Astrocyte of the cerebellum (primary cell): ENCODE measurements around the gene KIF14.

ENCODE experiments used
- DNase-seq: peaks from one replicate; pipeline ENCODE4 v3.0.0-alpha.2; 2011; ENCODE audit warnings: low read depth
- H3K4me3 ChIP-seq: 2 replicates; pipeline ENCODE4 v1.5.1; 2011; ENCODE audit warnings: mild to moderate bottlenecking, low read depth, low read length, moderate library complexity
- CTCF ChIP-seq: IDR thresholded peaks from 2 replicates; pipeline ENCODE4 v1.5.1; 2012; ENCODE audit warnings: low read length, low read depth, moderate library complexity, mild to moderate bottlenecking; ENCODE audit errors: missing control alignments
- in situ Hi-C: cut with HindIII; loops from 2 replicates; pipeline ENCODE4 v1.10.0; 2017; ENCODE audit warnings: low sequenced_read_pairs

Gene KIF14

GRCh38 chr1:200660719-200661118, 40.2 kb upstream of the KIF14 start:
- H3K4me3 ChIP-seq: no peak overlapping the region
- no peak for DNase-seq
- in situ Hi-C loops: loop anchor here (10.0 kb wide), 1 partner anchor 46 kb away; no protein-coding TSS in a partner anchor
- no peak for TF ChIP-seq CTCF

GRCh38 chr1:200659269-200659668, 38.7 kb upstream of the KIF14 start:
- DNase-seq: no peak
- TF ChIP-seq CTCF: no peak
- H3K4me3 ChIP-seq: no peak overlapping the region
- in situ Hi-C loops: no loop called here

GRCh38 chr1:200658037-200658818, 37.7 kb upstream of the KIF14 start:
- no peak for TF ChIP-seq CTCF
- no peak for DNase-seq
- H3K4me3 ChIP-seq: no peak overlapping the region
- in situ Hi-C loops: no loop called here

- DNase-seq: no peak
- no peak overlapping the region for H3K4me3 ChIP-seq
- in situ Hi-C loops: no loop called here
- TF ChIP-seq CTCF: no peak
Observed at GRCh38 chr1:200654660-200655059, 34.1 kb upstream of the KIF14 start.

- H3K4me3 ChIP-seq: no peak overlapping the region
- in situ Hi-C loops: no loop called here
- no peak for DNase-seq
- TF ChIP-seq CTCF: no peak
Observed at GRCh38 chr1:200653022-200653462, 32.5 kb upstream of the KIF14 start.

DNA sequence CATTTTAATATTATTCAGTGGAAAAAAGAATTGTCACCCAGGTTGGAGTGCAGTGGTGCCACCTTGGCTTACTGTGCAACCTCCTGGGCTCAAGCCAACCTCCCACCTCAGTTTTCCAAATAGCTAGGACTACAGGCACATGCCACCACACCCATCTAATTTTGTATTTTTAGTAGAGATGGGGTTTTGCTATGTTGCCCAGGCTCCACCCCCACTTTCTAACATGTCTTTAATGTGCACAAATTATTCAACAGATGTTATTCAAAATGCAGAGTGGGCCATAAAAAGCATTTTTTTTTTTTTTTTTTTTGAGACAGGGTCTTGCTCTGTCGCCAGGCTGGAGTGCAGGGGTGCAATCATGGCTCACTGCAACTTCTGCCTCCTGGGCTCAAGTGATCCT, 31.8 kb upstream of the KIF14 start:
- in situ Hi-C loops: no loop called here
- no peak for DNase-seq
- no peak for TF ChIP-seq CTCF
- H3K4me3 ChIP-seq: no peak overlapping the region
